ENCODE data around the gene FOXD2.

FOXD2 gene

DNA sequence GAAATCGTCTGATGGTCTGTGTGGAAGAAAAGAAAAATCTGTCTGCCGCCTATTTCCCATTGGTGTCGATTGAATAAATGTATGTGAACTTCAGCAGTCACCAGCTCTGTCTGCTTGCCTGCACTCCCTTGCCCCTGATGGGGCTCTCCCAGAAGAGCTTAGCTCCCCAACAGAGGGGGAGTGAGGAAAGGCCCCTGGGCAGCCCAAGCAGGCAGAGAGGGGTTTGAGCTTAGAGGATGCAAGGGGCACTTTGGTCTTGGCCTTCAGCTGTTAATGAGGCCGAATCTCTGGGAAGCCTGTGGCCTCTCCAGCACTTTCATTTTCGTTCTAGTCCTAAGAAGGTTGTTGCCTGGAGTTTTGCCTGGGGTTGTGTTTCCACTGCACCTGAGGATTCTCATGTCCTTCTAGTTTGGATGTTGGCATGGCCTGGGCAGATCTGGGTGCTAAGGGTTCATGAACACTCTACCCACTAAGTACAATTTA lies 2.8 kb downstream of the FOXD2 start:
- no peaks in the 10 kb centered on the region for H3K9me3 ChIP-seq (ENCODE audit: low read length)
- H3K4me1 ChIP-seq (ENCODE audit: insufficient read depth, low read length, severe bottlenecking), result peaks cover 7% of the 10 kb centered on the region
- no peaks in the 10 kb centered on the region for H3F3A ChIP-seq (ENCODE audit: insufficient read depth, low read length)
- H4K20me1 ChIP-seq (ENCODE audit: insufficient read depth, low read length), result no peaks in the 10 kb centered on the region
- no peak overlapping the region for H2AFZ ChIP-seq (ENCODE audit: low read length)
- no peaks in the 10 kb centered on the region; the same call in 1 of the 2 replicates for H3K27me3 ChIP-seq (ENCODE audit: insufficient read depth, low read length)
- no peak for TF ChIP-seq EZH2 (IDR thresholded peaks at IDR 0.05; ENCODE audit: borderline replicate concordance, low read length)
- TF ChIP-seq, protein P1, sequence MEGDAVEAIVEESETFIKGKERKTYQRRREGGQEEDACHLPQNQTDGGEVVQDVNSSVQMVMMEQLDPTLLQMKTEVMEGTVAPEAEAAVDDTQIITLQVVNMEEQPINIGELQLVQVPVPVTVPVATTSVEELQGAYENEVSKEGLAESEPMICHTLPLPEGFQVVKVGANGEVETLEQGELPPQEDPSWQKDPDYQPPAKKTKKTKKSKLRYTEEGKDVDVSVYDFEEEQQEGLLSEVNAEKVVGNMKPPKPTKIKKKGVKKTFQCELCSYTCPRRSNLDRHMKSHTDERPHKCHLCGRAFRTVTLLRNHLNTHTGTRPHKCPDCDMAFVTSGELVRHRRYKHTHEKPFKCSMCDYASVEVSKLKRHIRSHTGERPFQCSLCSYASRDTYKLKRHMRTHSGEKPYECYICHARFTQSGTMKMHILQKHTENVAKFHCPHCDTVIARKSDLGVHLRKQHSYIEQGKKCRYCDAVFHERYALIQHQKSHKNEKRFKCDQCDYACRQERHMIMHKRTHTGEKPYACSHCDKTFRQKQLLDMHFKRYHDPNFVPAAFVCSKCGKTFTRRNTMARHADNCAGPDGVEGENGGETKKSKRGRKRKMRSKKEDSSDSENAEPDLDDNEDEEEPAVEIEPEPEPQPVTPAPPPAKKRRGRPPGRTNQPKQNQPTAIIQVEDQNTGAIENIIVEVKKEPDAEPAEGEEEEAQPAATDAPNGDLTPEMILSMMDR (IDR thresholded peaks at IDR 0.05; ENCODE audit: low read length), result no peak
- no peaks in the 10 kb centered on the region for H3K9me2 ChIP-seq (ENCODE audit: low read depth, low read length)
- no peak overlapping the region for H3K27ac ChIP-seq (ENCODE audit: low read depth, low read length, poor library complexity, severe bottlenecking)
- no peaks in the 10 kb centered on the region for H3K79me2 ChIP-seq (ENCODE audit: insufficient read depth, low read length)
- no peaks in the 10 kb centered on the region for H3K36me3 ChIP-seq (ENCODE audit: insufficient read depth, low read length)
- H3K4me2 ChIP-seq (ENCODE audit: low read length), result no peak overlapping the region
- H3K4me3 ChIP-seq (ENCODE audit: low read depth, low read length, poor library complexity, severe bottlenecking), result no peak overlapping the region
- no peak overlapping the region for H3K9ac ChIP-seq (ENCODE audit: low read length)

DNA sequence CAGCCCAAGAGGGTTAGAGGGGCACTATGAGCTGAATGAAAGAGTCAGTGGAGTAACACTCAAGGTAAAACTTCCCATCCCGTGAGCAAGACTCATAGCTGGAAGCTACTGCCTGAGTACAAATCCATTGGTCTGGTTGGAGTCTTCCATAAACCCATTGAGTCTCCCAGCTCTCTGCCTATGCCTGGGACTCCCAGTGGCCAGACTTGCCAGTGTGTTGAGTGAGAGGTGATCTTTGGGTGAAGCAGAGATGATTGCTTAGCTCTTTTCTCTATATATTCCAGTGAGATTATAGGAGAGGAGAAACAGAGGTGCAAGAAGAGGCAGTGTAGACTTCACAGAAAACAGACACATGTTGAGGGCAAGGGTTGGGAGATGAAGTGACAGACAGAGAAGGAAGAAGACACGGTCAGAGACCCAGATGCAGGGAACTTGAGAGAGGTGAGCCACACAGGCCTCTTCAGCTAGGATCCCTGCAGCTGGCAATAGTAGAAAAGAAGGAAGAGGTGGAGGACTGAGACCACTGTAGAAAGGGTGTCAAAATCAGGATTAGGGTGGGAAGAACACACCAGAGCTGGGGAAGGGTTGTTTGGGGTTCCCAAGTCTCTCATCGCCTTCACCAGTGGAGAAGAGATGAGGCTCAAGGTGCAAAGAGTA lies 3.7 kb downstream of the FOXD2 start:
- no peaks in the 10 kb centered on the region for H3K9me2 ChIP-seq (ENCODE audit: low read depth, low read length)
- H3K4me2 ChIP-seq (ENCODE audit: low read length), result no peak overlapping the region
- no peaks in the 10 kb centered on the region for H3K4me1 ChIP-seq (ENCODE audit: insufficient read depth, low read length, severe bottlenecking)
- TF ChIP-seq EZH2 (IDR thresholded peaks at IDR 0.05; ENCODE audit: borderline replicate concordance, low read length), result no peak
- TF ChIP-seq, protein P1 (IDR thresholded peaks at IDR 0.05; ENCODE audit: low read length), result no peak
- H3K27me3 ChIP-seq (ENCODE audit: insufficient read depth, low read length), result no peaks in the 10 kb centered on the region; the same call in 1 of the 2 replicates
- no peaks in the 10 kb centered on the region for H4K20me1 ChIP-seq (ENCODE audit: insufficient read depth, low read length)
- no peaks in the 10 kb centered on the region for H3K79me2 ChIP-seq (ENCODE audit: insufficient read depth, low read length)
- no peak overlapping the region for H2AFZ ChIP-seq (ENCODE audit: low read length)
- no peaks in the 10 kb centered on the region for H3K9me3 ChIP-seq (ENCODE audit: low read length)
- no peaks in the 10 kb centered on the region for H3F3A ChIP-seq (ENCODE audit: insufficient read depth, low read length)
- H3K4me3 ChIP-seq (ENCODE audit: low read depth, low read length, poor library complexity, severe bottlenecking), result no peak overlapping the region
- no peaks in the 10 kb centered on the region for H3K36me3 ChIP-seq (ENCODE audit: insufficient read depth, low read length)
- H3K27ac ChIP-seq (ENCODE audit: low read depth, low read length, poor library complexity, severe bottlenecking), result no peak overlapping the region
- no peak overlapping the region for H3K9ac ChIP-seq (ENCODE audit: low read length)

DNA sequence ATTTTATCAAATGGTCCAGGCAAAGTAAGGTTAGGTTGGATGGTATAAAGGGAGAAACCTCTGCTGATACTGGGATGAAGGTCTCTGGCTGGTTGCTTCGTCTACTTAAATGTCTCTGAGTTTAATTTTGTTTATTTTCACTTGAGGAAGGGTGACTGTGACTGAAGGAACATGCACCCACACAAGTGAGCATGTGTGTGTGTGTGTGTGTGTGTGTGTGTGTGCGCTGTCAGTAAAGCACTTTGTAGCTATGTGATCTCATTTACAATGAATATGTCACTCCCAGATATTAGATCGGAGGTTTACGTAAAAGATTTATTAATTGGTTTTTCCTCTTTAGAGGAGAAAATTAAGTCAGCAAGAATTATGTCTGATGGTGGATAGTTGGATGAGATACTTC lies 4.4 kb downstream of the FOXD2 start:
- no peaks in the 10 kb centered on the region for H3K9me2 ChIP-seq (ENCODE audit: low read depth, low read length)
- no peak overlapping the region for H3K4me2 ChIP-seq (ENCODE audit: low read length)
- no peaks in the 10 kb centered on the region for H3K4me1 ChIP-seq (ENCODE audit: insufficient read depth, low read length, severe bottlenecking)
- no peaks in the 10 kb centered on the region for H3F3A ChIP-seq (ENCODE audit: insufficient read depth, low read length)
- no peaks in the 10 kb centered on the region for H3K36me3 ChIP-seq (ENCODE audit: insufficient read depth, low read length)
- no peak overlapping the region for H3K9ac ChIP-seq (ENCODE audit: low read length)
- no peaks in the 10 kb centered on the region; the same call in 1 of the 2 replicates for H3K27me3 ChIP-seq (ENCODE audit: insufficient read depth, low read length)
- H2AFZ ChIP-seq (ENCODE audit: low read length), result no peak overlapping the region
- no peaks in the 10 kb centered on the region for H3K9me3 ChIP-seq (ENCODE audit: low read length)
- no peak for TF ChIP-seq EZH2 (IDR thresholded peaks at IDR 0.05; ENCODE audit: borderline replicate concordance, low read length)
- H3K4me3 ChIP-seq (ENCODE audit: low read depth, low read length, poor library complexity, severe bottlenecking), result no peak overlapping the region
- H3K27ac ChIP-seq (ENCODE audit: low read depth, low read length, poor library complexity, severe bottlenecking), result no peak overlapping the region
- H4K20me1 ChIP-seq (ENCODE audit: insufficient read depth, low read length), result no peaks in the 10 kb centered on the region
- H3K79me2 ChIP-seq (ENCODE audit: insufficient read depth, low read length), result no peaks in the 10 kb centered on the region
